ENCODE measurements around the gene DNAH6. TPM values are rescaled to one million over a fixed set of nuclear protein-coding genes. Genes with fewer than 3 reads are reported as not detected.

Gene DNAH6
- total RNA-seq, 1 experiment from 2014 or later = under 0.01 TPM

- in situ Hi-C loops (cut with HindIII; ENCODE audit: low sequenced_read_pairs) = no loop called here
These were observed 262.8 kb downstream of the DNAH6 start for GRCh38 chr2:84778911-84779690.

GRCh38 chr2:84779781-84780180, 263.5 kb downstream of the DNAH6 start:
- in situ Hi-C loops (cut with HindIII; ENCODE audit: low sequenced_read_pairs) = no loop called here
- DNase-seq (ENCODE audit: low spot score) = no peak

More at GRCh38 chr2:84778911-84779690, 262.8 kb downstream of the DNAH6 start:
- DNase-seq (ENCODE audit: low spot score) = no peak

GRCh38 chr2:84781942-84782716, 265.8 kb downstream of the DNAH6 start:
- in situ Hi-C loops (cut with HindIII; ENCODE audit: low sequenced_read_pairs) = no loop called here
- DNase-seq (ENCODE audit: low spot score) = no peak

- in situ Hi-C loops (cut with HindIII; ENCODE audit: low sequenced_read_pairs) = no loop called here
- no peak for DNase-seq (ENCODE audit: low spot score)
These were observed 266.6 kb downstream of the DNAH6 start for GRCh38 chr2:84782717-84783442.

GRCh38 chr2:84785950-84786349, 269.7 kb downstream of the DNAH6 start:
- in situ Hi-C loops (cut with HindIII; ENCODE audit: low sequenced_read_pairs) = loop anchor here (5.0 kb wide), 1 partner anchor 79 kb away; no protein-coding TSS in a partner anchor
- no peak for DNase-seq (ENCODE audit: low spot score)

- in situ Hi-C loops (cut with HindIII; ENCODE audit: low sequenced_read_pairs) = loop anchor here (5.0 kb wide), 1 partner anchor 79 kb away; no protein-coding TSS in a partner anchor
- peak; percentile 72 for DNase-seq (ENCODE audit: low spot score)
These were observed 270.3 kb downstream of the DNAH6 start for GRCh38 chr2:84786601-84787000.

GRCh38 chr2:84788027-84788426, 271.7 kb downstream of the DNAH6 start:
- no peak for DNase-seq (ENCODE audit: low spot score)
- in situ Hi-C loops (cut with HindIII; ENCODE audit: low sequenced_read_pairs) = loop anchor here (5.0 kb wide), 1 partner anchor 81 kb away; no protein-coding TSS in a partner anchor

- DNase-seq (ENCODE audit: low spot score) = no peak
- in situ Hi-C loops (cut with HindIII; ENCODE audit: low sequenced_read_pairs) = loop anchor here (5.0 kb wide), 1 partner anchor 81 kb away; no protein-coding TSS in a partner anchor
These were observed 272.2 kb downstream of the DNAH6 start for GRCh38 chr2:84788498-84788897.

- no peak for DNase-seq (ENCODE audit: low spot score)
- in situ Hi-C loops (cut with HindIII; ENCODE audit: low sequenced_read_pairs) = no loop called here
These were observed 276.7 kb downstream of the DNAH6 start for GRCh38 chr2:84792856-84793522.

GRCh38 chr2:84793641-84794040, 277.3 kb downstream of the DNAH6 start:
- DNase-seq (ENCODE audit: low spot score) = no peak
- in situ Hi-C loops (cut with HindIII; ENCODE audit: low sequenced_read_pairs) = no loop called here

- in situ Hi-C loops (cut with HindIII; ENCODE audit: low sequenced_read_pairs) = no loop called here
- no peak for DNase-seq (ENCODE audit: low spot score)
These were observed 280.5 kb downstream of the DNAH6 start for GRCh38 chr2:84796798-84797197.

GRCh38 chr2:84797271-84797670, 281.0 kb downstream of the DNAH6 start:
- peak; percentile 11 for DNase-seq (ENCODE audit: low spot score)
- in situ Hi-C loops (cut with HindIII; ENCODE audit: low sequenced_read_pairs) = no loop called here

- in situ Hi-C loops (cut with HindIII; ENCODE audit: low sequenced_read_pairs) = no loop called here
- DNase-seq (ENCODE audit: low spot score) = no peak
These were observed 283.5 kb downstream of the DNAH6 start for GRCh38 chr2:84799772-84800171.

GRCh38 chr2:84800194-84800805, 284.0 kb downstream of the DNAH6 start:
- DNase-seq (ENCODE audit: low spot score) = no peak
- in situ Hi-C loops (cut with HindIII; ENCODE audit: low sequenced_read_pairs) = no loop called here

- no peak for DNase-seq (ENCODE audit: low spot score)
- in situ Hi-C loops (cut with HindIII; ENCODE audit: low sequenced_read_pairs) = no loop called here
These were observed 285.5 kb downstream of the DNAH6 start for GRCh38 chr2:84801811-84802210.

GRCh38 chr2:84805250-84805958, 289.1 kb downstream of the DNAH6 start:
- in situ Hi-C loops (cut with HindIII; ENCODE audit: low sequenced_read_pairs) = no loop called here
- no peak for DNase-seq (ENCODE audit: low spot score)

GRCh38 chr2:84807063-84807485, 290.8 kb downstream of the DNAH6 start:
- no peak for DNase-seq (ENCODE audit: low spot score)

GRCh38 chr2:84808279-84808678, 292.0 kb downstream of the DNAH6 start:
- in situ Hi-C loops (cut with HindIII; ENCODE audit: low sequenced_read_pairs) = no loop called here
- no peak for DNase-seq (ENCODE audit: low spot score)

More at GRCh38 chr2:84807063-84807485, 290.8 kb downstream of the DNAH6 start:
- in situ Hi-C loops (cut with HindIII; ENCODE audit: low sequenced_read_pairs) = no loop called here

Measured in G401 (cell line).